ENCODE results near the gene COL6A2. TPM values are rescaled to one million over a fixed set of nuclear protein-coding genes. Genes with fewer than 3 reads are reported as not detected.

COL6A2 gene
- total and polyA plus RNA-seq, 2 experiments from 2014 or later: 509 to 832 TPM

DNA sequence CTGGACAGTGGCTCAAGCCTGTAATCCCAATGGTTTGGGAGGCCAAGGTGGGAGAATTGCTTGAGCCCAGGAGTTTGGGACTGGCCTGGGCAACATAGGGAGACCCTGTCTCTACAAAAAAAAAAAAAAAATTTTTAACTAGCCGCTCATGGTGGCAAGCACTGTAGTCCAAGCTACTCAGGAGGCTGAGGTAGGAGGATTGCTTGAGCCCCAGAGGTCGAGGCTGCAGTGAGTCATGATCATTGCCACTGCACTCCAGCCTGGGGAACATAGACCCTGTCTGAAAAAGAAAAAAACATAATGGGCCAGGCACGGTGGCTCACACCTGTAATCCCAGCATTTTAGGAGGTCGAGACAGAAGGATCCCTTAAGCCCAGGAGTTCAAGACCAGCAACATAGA is 81.0 kb downstream of the COL6A2 start:
- Histone ChIP-seq H3K4me1 (ENCODE audit: insufficient read depth) (no peaks in the 10 kb centered on the region), H3K79me2 (peaks cover 19% of the 10 kb centered on the region), H3K4me3 (no peak overlapping the region), H3K27ac (no peak overlapping the region), H4K20me1 (ENCODE audit: insufficient read depth, poor library complexity, severe bottlenecking) (no peaks in the 10 kb centered on the region), H3K36me3 (replicated peaks; ENCODE audit: insufficient read depth, low read depth) (no peaks in the 10 kb centered on the region), H3K27me3 (no peaks in the 10 kb centered on the region), H2AFZ (no peak overlapping the region), H3K9me3 (ENCODE audit: low read depth) (peaks cover 5% of the 10 kb centered on the region), H3K9me2 (replicated peaks; ENCODE audit: insufficient read depth) (no peaks in the 10 kb centered on the region), H3K4me2 (no peak overlapping the region)
- no peak for TF ChIP-seq EZH2 (IDR thresholded peaks at IDR 0.05; ENCODE audit: borderline replicate concordance)
- no peak for TF ChIP-seq EZH2phosphoT487 (IDR thresholded peaks at IDR 0.05; ENCODE audit: low read depth, severe bottlenecking, unreplicated experiment)
- TF ChIP-seq, protein P1, sequence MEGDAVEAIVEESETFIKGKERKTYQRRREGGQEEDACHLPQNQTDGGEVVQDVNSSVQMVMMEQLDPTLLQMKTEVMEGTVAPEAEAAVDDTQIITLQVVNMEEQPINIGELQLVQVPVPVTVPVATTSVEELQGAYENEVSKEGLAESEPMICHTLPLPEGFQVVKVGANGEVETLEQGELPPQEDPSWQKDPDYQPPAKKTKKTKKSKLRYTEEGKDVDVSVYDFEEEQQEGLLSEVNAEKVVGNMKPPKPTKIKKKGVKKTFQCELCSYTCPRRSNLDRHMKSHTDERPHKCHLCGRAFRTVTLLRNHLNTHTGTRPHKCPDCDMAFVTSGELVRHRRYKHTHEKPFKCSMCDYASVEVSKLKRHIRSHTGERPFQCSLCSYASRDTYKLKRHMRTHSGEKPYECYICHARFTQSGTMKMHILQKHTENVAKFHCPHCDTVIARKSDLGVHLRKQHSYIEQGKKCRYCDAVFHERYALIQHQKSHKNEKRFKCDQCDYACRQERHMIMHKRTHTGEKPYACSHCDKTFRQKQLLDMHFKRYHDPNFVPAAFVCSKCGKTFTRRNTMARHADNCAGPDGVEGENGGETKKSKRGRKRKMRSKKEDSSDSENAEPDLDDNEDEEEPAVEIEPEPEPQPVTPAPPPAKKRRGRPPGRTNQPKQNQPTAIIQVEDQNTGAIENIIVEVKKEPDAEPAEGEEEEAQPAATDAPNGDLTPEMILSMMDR (IDR thresholded peaks at IDR 0.05; ENCODE audit: poor library complexity): no peak
- WGBS (ENCODE audit: low lambda C conversion rate, missing lambda C conversion rate): 87% methylated on average over 4 of the region's 4 CpGs
- no peak for DNase-seq (ENCODE audit: low spot score)

Small RNA genes within 50 kb of the gene (small RNA-seq; reads per million reads assigned to genes)
- not detected for gene PSMA6P3

Other genes starting within 250 kb of the COL6A2 start
- 193 and 296 TPM in 2 replicates for gene COL6A1, start 116.3 kb upstream of the COL6A2 start, total RNA-seq
- gene COL6A1, start 116.3 kb upstream of the COL6A2 start, polyA plus RNA-seq: 592 and 616 TPM in 2 replicates
- gene FTCD, start 57.5 kb downstream of the COL6A2 start, total RNA-seq: 25.8 and 27.5 TPM in 2 replicates
- 60.9 and 76.8 TPM in 2 replicates for gene FTCD, start 57.5 kb downstream of the COL6A2 start, polyA plus RNA-seq
- 8.3 and 10.1 TPM in 2 replicates for gene SPATC1L, start 86.3 kb downstream of the COL6A2 start, total RNA-seq
- gene SPATC1L, start 86.3 kb downstream of the COL6A2 start, polyA plus RNA-seq: 24.2 and 29.9 TPM in 2 replicates
- 122 and 146 TPM in 2 replicates for gene LSS, start 130.7 kb downstream of the COL6A2 start, total RNA-seq
- gene LSS, start 130.7 kb downstream of the COL6A2 start, polyA plus RNA-seq: 131 TPM in 2 replicates
- gene MCM3AP, start 187.5 kb downstream of the COL6A2 start, total RNA-seq: 52.5 and 64.8 TPM in 2 replicates
- gene MCM3AP, start 187.5 kb downstream of the COL6A2 start, polyA plus RNA-seq: 29.1 and 35.4 TPM in 2 replicates
- gene YBEY, start 188.2 kb downstream of the COL6A2 start, total RNA-seq: 21.8 and 25.4 TPM in 2 replicates
- 13.9 and 19.9 TPM in 2 replicates for gene YBEY, start 188.2 kb downstream of the COL6A2 start, polyA plus RNA-seq
- 2.6 TPM in 2 replicates for gene C21orf58, start 225.8 kb downstream of the COL6A2 start, total RNA-seq
- 6.8 and 6.9 TPM in 2 replicates for gene C21orf58, start 225.8 kb downstream of the COL6A2 start, polyA plus RNA-seq
- 11.5 and 12.7 TPM in 2 replicates for gene PCNT, start 226.0 kb downstream of the COL6A2 start, total RNA-seq
- gene PCNT, start 226.0 kb downstream of the COL6A2 start, polyA plus RNA-seq: 14.1 and 14.3 TPM in 2 replicates